ENCODE data around the gene ELF1.
"Not testable (repeated sequence)": the region's sequence is repeated elsewhere in the genome, so short reads cannot be mapped to it uniquely, and the experiment has no call there.

ELF1 gene

GRCh38 chr13:40933508-40934204 is 85.5 kb downstream of the ELF1 start:
- DNase-seq (ENCODE audit: low read depth) = no peak

- DNase-seq (ENCODE audit: low read depth) = no peak
Observed at GRCh38 chr13:40932252-40932651, 86.9 kb downstream of the ELF1 start.

- no peak for DNase-seq (ENCODE audit: low read depth)
Observed at GRCh38 chr13:40931719-40932118, 87.4 kb downstream of the ELF1 start.

- DNase-seq (ENCODE audit: low read depth) = not testable (repeated sequence)
Observed at GRCh38 chr13:40929883-40930282, 89.2 kb downstream of the ELF1 start.

GRCh38 chr13:40928980-40929379 is 90.1 kb downstream of the ELF1 start:
- DNase-seq (ENCODE audit: low read depth) = no peak

- no peak for DNase-seq (ENCODE audit: low read depth)
Observed at GRCh38 chr13:40927929-40928328, 91.2 kb downstream of the ELF1 start.

GRCh38 chr13:40923867-40924266 is 95.2 kb downstream of the ELF1 start:
- DNase-seq (ENCODE audit: low read depth) = no peak

GRCh38 chr13:40922437-40923040 is 96.6 kb downstream of the ELF1 start:
- DNase-seq (ENCODE audit: low read depth) = no peak

GRCh38 chr13:40920826-40921225 is 98.3 kb downstream of the ELF1 start:
- DNase-seq (ENCODE audit: low read depth) = no peak

GRCh38 chr13:40919901-40920300 is 99.2 kb downstream of the ELF1 start:
- not testable (repeated sequence) for DNase-seq (ENCODE audit: low read depth)

GRCh38 chr13:40916207-40916998 is 102.7 kb downstream of the ELF1 start:
- DNase-seq (ENCODE audit: low read depth) = no peak

GRCh38 chr13:40914863-40915262 is 104.3 kb downstream of the ELF1 start:
- not testable (repeated sequence) for DNase-seq (ENCODE audit: low read depth)

GRCh38 chr13:40911341-40911740 is 107.8 kb downstream of the ELF1 start:
- DNase-seq (ENCODE audit: low read depth) = no peak

GRCh38 chr13:40910324-40911050 is 108.6 kb downstream of the ELF1 start:
- no peak for DNase-seq (ENCODE audit: low read depth)

GRCh38 chr13:40909541-40910200 is 109.4 kb downstream of the ELF1 start:
- not testable (repeated sequence) for DNase-seq (ENCODE audit: low read depth)

- DNase-seq (ENCODE audit: low read depth) = no peak
Observed at GRCh38 chr13:40908546-40908945, 110.6 kb downstream of the ELF1 start.

GRCh38 chr13:40901032-40901431 is 118.1 kb downstream of the ELF1 start:
- not testable (repeated sequence) for DNase-seq (ENCODE audit: low read depth)

GRCh38 chr13:40900568-40900967 is 118.5 kb downstream of the ELF1 start:
- not testable (repeated sequence) for DNase-seq (ENCODE audit: low read depth)

- no peak for DNase-seq (ENCODE audit: low read depth)
Observed at GRCh38 chr13:40897053-40897452, 122.1 kb downstream of the ELF1 start.

GRCh38 chr13:40895227-40896184 is 123.6 kb downstream of the ELF1 start:
- DNase-seq (ENCODE audit: low read depth) = no peak

- DNase-seq (ENCODE audit: low read depth) = not testable (repeated sequence)
Observed at GRCh38 chr13:40893573-40893972, 125.5 kb downstream of the ELF1 start.
